ENCODE results near the gene GDI1.

- TF ChIP-seq POLR2A (IDR thresholded peaks at IDR 0.05; ENCODE audit: extremely low read depth, insufficient read length) (no peak), CTCF (IDR thresholded peaks at IDR 0.05; ENCODE audit: low read depth, low read length) (no peak), MAX (IDR thresholded peaks at IDR 0.05; ENCODE audit: low read depth, low read length) (no peak), MYC (IDR thresholded peaks at IDR 0.05; ENCODE audit: low read depth, low read length) (no peak)
These were observed 33.5 kb downstream of the GDI1 start for GRCh38 chrX:154470434-154470833.

Data from NB4 (cell line).